Heart left ventricle (tissue), 13 donors: Measurements from ENCODE around the gene BMPER.

ENCODE experiments used
- POLR2A ChIP-seq, 2 donors: fragments of 450-650 bp; IDR thresholded peaks; one replicate each; pipeline ENCODE4 v1.6.1; 2017; ENCODE audit warnings: antibody characterized with exemption in 2 of 2, mild to moderate bottlenecking in 2 of 2, moderate library complexity in 2 of 2
- TF ChIP-seq, protein P1 (sequence below), 12 donors: fragments of 200-600 bp; sonication (generic) in 4 of 12; IDR thresholded peaks; one replicate each; pipeline versions ENCODE4 v1.5.0 to v1.8.0; 2018 to 2022; ENCODE audit warnings: antibody characterized with exemption in 12 of 12, mild to moderate bottlenecking in 5 of 12
- donor health status: ischemic (EF 13 %, LVEDD 7.1; RV severe dilation, severe dysfunction).
- donor health status: DM: no; HTN: yes; CAD: no.
- donor health status: DM: no; HTN: no; CAD: no.
- donor health status: ischemic (EF 25% LVEDD 6.9; RV normal size, moderate dysfunction).
- donor health status: ischemic (EF 25% LVEDD 5.7; RV mildly dilated, moderate dysfunction).
- donor health status: ischemic (EF 35%, LVEDD 5.7; RV mildly dilated, moderate dysfunction).
- donor health status: nonischemic (EF 11% LVEDD 7.7; RV severe dilation, severe dysfunction).
- donor health status: DM: yes; HTN: yes; CAD: no.
- donor health status: PGD.
- donor health status: ischemic (EF 29% LVEDD 5.4; RV normal size, mild dysfunction).
- donor health status: nonischemic (EF 23%, LVEDD 6.1; RV moderate dilation, normal function).

DNA sequence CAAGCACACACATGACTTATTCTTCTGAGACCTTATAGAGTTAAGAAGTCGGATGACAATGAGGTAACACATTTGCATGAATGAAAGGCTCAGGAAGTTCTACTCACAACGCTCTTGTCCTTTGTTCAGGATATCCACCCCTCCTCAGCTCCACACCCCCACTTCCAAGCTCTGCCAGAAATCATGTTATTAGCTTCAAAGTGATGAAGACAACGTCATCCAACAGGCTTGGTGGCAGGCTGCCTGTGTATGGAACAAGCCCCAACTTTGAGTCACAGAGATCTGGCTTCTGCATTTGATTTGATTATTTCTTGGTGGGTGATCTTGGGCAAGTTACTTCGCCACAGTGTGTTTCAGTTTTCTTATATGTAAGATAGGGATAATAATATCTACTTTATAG lies 12.4 kb upstream of the BMPER start:
- no peak for TF ChIP-seq POLR2A (IDR thresholded peaks at IDR 0.05)
- TF ChIP-seq, protein P1, sequence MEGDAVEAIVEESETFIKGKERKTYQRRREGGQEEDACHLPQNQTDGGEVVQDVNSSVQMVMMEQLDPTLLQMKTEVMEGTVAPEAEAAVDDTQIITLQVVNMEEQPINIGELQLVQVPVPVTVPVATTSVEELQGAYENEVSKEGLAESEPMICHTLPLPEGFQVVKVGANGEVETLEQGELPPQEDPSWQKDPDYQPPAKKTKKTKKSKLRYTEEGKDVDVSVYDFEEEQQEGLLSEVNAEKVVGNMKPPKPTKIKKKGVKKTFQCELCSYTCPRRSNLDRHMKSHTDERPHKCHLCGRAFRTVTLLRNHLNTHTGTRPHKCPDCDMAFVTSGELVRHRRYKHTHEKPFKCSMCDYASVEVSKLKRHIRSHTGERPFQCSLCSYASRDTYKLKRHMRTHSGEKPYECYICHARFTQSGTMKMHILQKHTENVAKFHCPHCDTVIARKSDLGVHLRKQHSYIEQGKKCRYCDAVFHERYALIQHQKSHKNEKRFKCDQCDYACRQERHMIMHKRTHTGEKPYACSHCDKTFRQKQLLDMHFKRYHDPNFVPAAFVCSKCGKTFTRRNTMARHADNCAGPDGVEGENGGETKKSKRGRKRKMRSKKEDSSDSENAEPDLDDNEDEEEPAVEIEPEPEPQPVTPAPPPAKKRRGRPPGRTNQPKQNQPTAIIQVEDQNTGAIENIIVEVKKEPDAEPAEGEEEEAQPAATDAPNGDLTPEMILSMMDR (IDR thresholded peaks at IDR 0.05): no peak
